HG03064 (cell line): ENCODE results near the gene COX4I2.
"Not testable (repeated sequence)": the region's sequence is repeated elsewhere in the genome, so short reads cannot be mapped to it uniquely, and the experiment has no call there.

Experiments used
- ATAC-seq: cut with Tn5 transposase; IDR thresholded peaks from one replicate; pipeline ENCODE4 v1.9.1; 2021; ENCODE audit warnings: low read depth; ENCODE audit not compliant: unreplicated experiment

Gene COX4I2

GRCh38 chr20:31606804-31607639 is 30.7 kb upstream of the COX4I2 start:
- ATAC-seq: no peak

- ATAC-seq: no peak
Measured at GRCh38 chr20:31607640-31608250, 30.0 kb upstream of the COX4I2 start.

- ATAC-seq: no peak
Measured at GRCh38 chr20:31608251-31608945, 29.3 kb upstream of the COX4I2 start.

- ATAC-seq: not testable (repeated sequence)
Measured at GRCh38 chr20:31612271-31612640, 25.5 kb upstream of the COX4I2 start.

GRCh38 chr20:31615416-31615815 is 22.3 kb upstream of the COX4I2 start:
- ATAC-seq: no peak

- no peak for ATAC-seq
Measured at GRCh38 chr20:31617432-31618104, 20.1 kb upstream of the COX4I2 start.

GRCh38 chr20:31620246-31620645 is 17.5 kb upstream of the COX4I2 start:
- ATAC-seq: no peak

GRCh38 chr20:31623123-31623505 is 14.6 kb upstream of the COX4I2 start:
- not testable (repeated sequence) for ATAC-seq

GRCh38 chr20:31626534-31626933 is 11.2 kb upstream of the COX4I2 start:
- ATAC-seq: not testable (repeated sequence)

GRCh38 chr20:31628057-31628456 is 9.7 kb upstream of the COX4I2 start:
- ATAC-seq: not testable (repeated sequence)

GRCh38 chr20:31630187-31630790 is 7.4 kb upstream of the COX4I2 start:
- ATAC-seq: no peak

- no peak for ATAC-seq
Measured at GRCh38 chr20:31632548-31633338, 5.0 kb upstream of the COX4I2 start.

- ATAC-seq: no peak
Measured at GRCh38 chr20:31633339-31633914, 4.3 kb upstream of the COX4I2 start.

- no peak for ATAC-seq
Measured at GRCh38 chr20:31638317-31638716, 605 bp downstream of the COX4I2 start.

GRCh38 chr20:31638816-31639215 is 1.1 kb downstream of the COX4I2 start:
- ATAC-seq: no peak

GRCh38 chr20:31640259-31640658 is 2.5 kb downstream of the COX4I2 start:
- ATAC-seq: no peak

- no peak for ATAC-seq
Measured at GRCh38 chr20:31641391-31641790, 3.7 kb downstream of the COX4I2 start.

GRCh38 chr20:31642837-31643236 is 5.1 kb downstream of the COX4I2 start:
- no peak for ATAC-seq

GRCh38 chr20:31643522-31643921 is 5.8 kb downstream of the COX4I2 start:
- no peak for ATAC-seq
